Measurements from ENCODE around the gene SLC66A1.

GRCh38 chr1:19348441-19349198, 36.5 kb downstream of the SLC66A1 start:
- no peak for TF ChIP-seq CTCF (IDR thresholded peaks at IDR 0.05; ENCODE audit: borderline replicate concordance, extremely low read depth, low read length, poor library complexity, severe bottlenecking)
- TF ChIP-seq EZH2 (IDR thresholded peaks at IDR 0.05; ENCODE audit: borderline replicate concordance, low read depth, low read length, severe bottlenecking), result no peak

Data from DND-41 (cell line).